Fibroblast of lung (primary cell): Measurements from ENCODE around the gene SLC28A1. TPM values are rescaled to one million over a fixed set of nuclear protein-coding genes. Genes with fewer than 3 reads are reported as not detected.

Experiments
- DNase-seq, 2 donors: peaks; one replicate each; pipeline versions ENCODE4 v3.0.0 to v3.0.0-alpha.2; 2010; ENCODE audit warnings: low read depth in 2 of 2
- H2AFZ ChIP-seq: 2 replicates; pipeline ENCODE4 v1.5.1; 2012; ENCODE audit warnings: low read length, control low read depth, inconsistent platforms
- H3K27ac ChIP-seq: 2 replicates; pipeline ENCODE4 v1.5.1; 2011; ENCODE audit warnings: low read length, control low read depth; ENCODE audit not compliant: insufficient read depth
- H3K27me3 ChIP-seq: 2 replicates; pipeline ENCODE4 v1.5.1; 2011; ENCODE audit warnings: mild to moderate bottlenecking, low read length; ENCODE audit not compliant: control insufficient read depth, insufficient read depth
- H3K36me3 ChIP-seq: 2 replicates; pipeline ENCODE4 v1.5.1; 2011; ENCODE audit warnings: low read length; ENCODE audit not compliant: control insufficient read depth, insufficient read depth
- H3K4me1 ChIP-seq: 2 replicates; pipeline ENCODE4 v1.5.1; 2011; ENCODE audit warnings: low read length; ENCODE audit not compliant: control insufficient read depth, insufficient read depth; ENCODE audit errors: extremely low read depth
- H3K4me2 ChIP-seq: 2 replicates; pipeline ENCODE4 v1.5.1; 2011; ENCODE audit warnings: low read length, control low read depth; ENCODE audit not compliant: insufficient read depth; ENCODE audit errors: extremely low read depth
- H3K4me3 ChIP-seq, 4 experiments: fragments of 200-600 bp in 1 of 4; sonication (generic) in 1 of 4; replicated peaks in 1 of 4; 2 replicates each; pipeline ENCODE4 v1.5.1; 2011 to 2016; ENCODE audit warnings: low read length in 4 of 4, low read depth in 3 of 4, mild to moderate bottlenecking in 3 of 4, control low read depth in 2 of 4, inconsistent platforms in 1 of 4, mixed read lengths in 1 of 4; ENCODE audit not compliant: insufficient read depth in 1 of 4; ENCODE audit errors: control extremely low read depth in 1 of 4
- H3K79me2 ChIP-seq: 2 replicates; pipeline ENCODE4 v1.5.1; 2012; ENCODE audit warnings: mild to moderate bottlenecking, low read length, inconsistent platforms; ENCODE audit not compliant: control insufficient read depth, insufficient read depth
- H3K9ac ChIP-seq: 2 replicates; pipeline ENCODE4 v1.5.1; 2011; ENCODE audit warnings: mild to moderate bottlenecking, low read length, control low read depth; ENCODE audit not compliant: insufficient read depth
- H3K9me3 ChIP-seq: 2 replicates; pipeline ENCODE4 v1.5.1; 2012; ENCODE audit warnings: low read depth, low read length; ENCODE audit not compliant: control insufficient read depth, insufficient read depth
- H4K20me1 ChIP-seq: 2 replicates; pipeline ENCODE4 v1.5.1; 2011; ENCODE audit warnings: low read length; ENCODE audit not compliant: control insufficient read depth, insufficient read depth; ENCODE audit errors: extremely low read depth
- EZH2 ChIP-seq: IDR thresholded peaks from 2 replicates; pipeline ENCODE4 v1.5.1; 2012; ENCODE audit warnings: low read length, control low read depth, mild to moderate bottlenecking; ENCODE audit errors: missing control alignments
- polyA plus RNA-seq, 2 donors: library from polyadenylated mRNA; depleted of rRNA in 1 of 2; stranded (reverse) in 1 of 2; unstranded in 1 of 2; fragments of >200 nt; gene quantifications; 2 replicates each; pipeline ENCODE4 v1.2.1, GENCODE V29; 2011 to 2012; ENCODE audit warnings: missing spikeins in 1 of 2
- total RNA-seq: library from RNA; depleted of rRNA; stranded (reverse); fragments of >200 nt; gene quantifications from 2 replicates; pipeline ENCODE4 v1.2.1, GENCODE V29; 2014
- TF ChIP-seq, protein P1 (sequence below), 2 donors: IDR thresholded peaks in 1 of 2; conservative IDR thresholded peaks in 1 of 2; 1 replicate in 1 of 2; 2 replicates in 1 of 2; pipeline ENCODE4 v1.5.1; 2011 to 2012; ENCODE audit warnings: low read length in 2 of 2, control low read depth in 1 of 2, inconsistent platforms in 1 of 2, low read depth in 1 of 2, mild to moderate bottlenecking in 1 of 2

The SLC28A1 gene
- total and polyA plus RNA-seq, 2 donors (not counting 1 experiment from before 2014, with no cell fraction given) = not detected

GRCh38 chr15:84982301-84982920 lies 97.9 kb downstream of the SLC28A1 start:
- H4K20me1 ChIP-seq = no peaks in the 10 kb centered on the region
- peak overlapping the region; percentile 97 for H3K4me2 ChIP-seq
- peak overlapping the region; percentile 59 for H2AFZ ChIP-seq
- no peaks in the 10 kb centered on the region for H3K36me3 ChIP-seq
- H3K27ac ChIP-seq = peak overlapping the region; percentile 81
- peaks cover 12% of the 10 kb centered on the region for H3K79me2 ChIP-seq
- no peaks in the 10 kb centered on the region for H3K27me3 ChIP-seq
- peak overlapping the region; percentile 90 for H3K9ac ChIP-seq
- H3K9me3 ChIP-seq = no peaks in the 10 kb centered on the region
- peak; percentile 24 to 31 for DNase-seq
- H3K4me1 ChIP-seq = peaks cover 7% of the 10 kb centered on the region
- TF ChIP-seq EZH2 = no peak
- TF ChIP-seq, protein P1, sequence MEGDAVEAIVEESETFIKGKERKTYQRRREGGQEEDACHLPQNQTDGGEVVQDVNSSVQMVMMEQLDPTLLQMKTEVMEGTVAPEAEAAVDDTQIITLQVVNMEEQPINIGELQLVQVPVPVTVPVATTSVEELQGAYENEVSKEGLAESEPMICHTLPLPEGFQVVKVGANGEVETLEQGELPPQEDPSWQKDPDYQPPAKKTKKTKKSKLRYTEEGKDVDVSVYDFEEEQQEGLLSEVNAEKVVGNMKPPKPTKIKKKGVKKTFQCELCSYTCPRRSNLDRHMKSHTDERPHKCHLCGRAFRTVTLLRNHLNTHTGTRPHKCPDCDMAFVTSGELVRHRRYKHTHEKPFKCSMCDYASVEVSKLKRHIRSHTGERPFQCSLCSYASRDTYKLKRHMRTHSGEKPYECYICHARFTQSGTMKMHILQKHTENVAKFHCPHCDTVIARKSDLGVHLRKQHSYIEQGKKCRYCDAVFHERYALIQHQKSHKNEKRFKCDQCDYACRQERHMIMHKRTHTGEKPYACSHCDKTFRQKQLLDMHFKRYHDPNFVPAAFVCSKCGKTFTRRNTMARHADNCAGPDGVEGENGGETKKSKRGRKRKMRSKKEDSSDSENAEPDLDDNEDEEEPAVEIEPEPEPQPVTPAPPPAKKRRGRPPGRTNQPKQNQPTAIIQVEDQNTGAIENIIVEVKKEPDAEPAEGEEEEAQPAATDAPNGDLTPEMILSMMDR (conservative IDR thresholded peaks at IDR 0.05 in 1 of 2, IDR thresholded peaks at IDR 0.05 in 1 of 2; ENCODE audit: low read depth in 1 of 2, low read length in 2 of 2) = no peak
- peak overlapping the region; percentile 69 to 91 (median 72) for H3K4me3 ChIP-seq

DNA sequence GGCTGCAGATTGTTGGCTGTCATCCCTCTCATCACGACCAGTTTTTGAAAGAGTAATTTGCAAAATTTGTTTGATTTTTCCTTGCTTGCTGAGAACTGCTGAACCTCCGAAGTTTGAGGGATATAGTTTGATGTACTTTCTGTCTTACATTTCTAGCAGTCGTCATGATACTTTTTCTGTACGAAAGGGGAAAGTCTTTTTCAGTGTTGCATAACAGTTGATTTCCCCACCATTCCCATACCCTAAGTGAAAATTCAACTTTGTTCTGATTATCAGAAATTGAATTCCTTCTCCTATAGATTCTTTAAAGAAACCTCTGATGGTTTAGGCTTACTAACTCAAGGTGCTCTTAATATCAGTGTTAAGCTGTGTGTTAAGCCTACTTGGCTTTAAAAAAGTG lies 98.8 kb downstream of the SLC28A1 start:
- Histone ChIP-seq H3K27ac (no peak overlapping the region), H2AFZ (no peak overlapping the region), H3K4me2 (peak overlapping the region; percentile 97), H3K4me1 (peaks cover 7% of the 10 kb centered on the region), H3K9me3 (no peaks in the 10 kb centered on the region), H3K36me3 (no peaks in the 10 kb centered on the region), H3K27me3 (no peaks in the 10 kb centered on the region), H4K20me1 (no peaks in the 10 kb centered on the region), H3K79me2 (peaks cover 12% of the 10 kb centered on the region), H3K9ac (no peak overlapping the region), H3K4me3 (peak overlapping the region; percentile 69 to 91 (median 72))
- no peak for DNase-seq
- no peak for TF ChIP-seq EZH2
- TF ChIP-seq, protein P1 (conservative IDR thresholded peaks at IDR 0.05 in 1 of 2, IDR thresholded peaks at IDR 0.05 in 1 of 2; ENCODE audit: low read depth in 1 of 2, low read length in 2 of 2) = no peak

DNA sequence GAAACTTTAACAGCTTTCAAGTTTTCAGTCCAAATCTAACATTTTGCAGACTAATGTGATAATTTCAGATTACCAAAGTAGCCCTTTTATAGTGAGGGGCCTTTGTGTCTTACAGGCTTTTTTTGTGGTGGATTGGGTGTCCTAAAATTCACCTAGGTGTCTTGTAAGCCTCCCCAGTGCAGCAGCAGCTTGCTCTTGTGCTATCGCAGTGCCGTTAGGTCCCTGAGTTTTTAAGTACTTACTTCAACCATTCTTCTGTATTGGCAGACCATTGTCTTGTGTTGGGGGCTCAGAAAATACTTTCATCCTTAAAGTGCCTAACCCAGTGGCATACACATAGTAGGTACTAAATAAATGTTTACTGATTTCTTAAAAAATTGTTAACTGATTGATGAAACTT lies 99.2 kb downstream of the SLC28A1 start:
- H2AFZ ChIP-seq = no peak overlapping the region
- DNase-seq = no peak
- H3K4me3 ChIP-seq = peak overlapping the region in 2 of 4 experiments; percentile 69 to 91
- H3K27me3 ChIP-seq = no peaks in the 10 kb centered on the region
- H3K9me3 ChIP-seq = no peaks in the 10 kb centered on the region
- H3K4me2 ChIP-seq = peak overlapping the region; percentile 97
- H3K9ac ChIP-seq = no peak overlapping the region
- no peaks in the 10 kb centered on the region for H4K20me1 ChIP-seq
- H3K36me3 ChIP-seq = no peaks in the 10 kb centered on the region
- H3K27ac ChIP-seq = no peak overlapping the region
- peaks cover 12% of the 10 kb centered on the region for H3K79me2 ChIP-seq
- peaks cover 7% of the 10 kb centered on the region for H3K4me1 ChIP-seq
- TF ChIP-seq EZH2 = no peak
- TF ChIP-seq, protein P1 (conservative IDR thresholded peaks at IDR 0.05 in 1 of 2, IDR thresholded peaks at IDR 0.05 in 1 of 2; ENCODE audit: low read depth in 1 of 2, low read length in 2 of 2) = no peak
